Glutamatergic neuron (in vitro differentiated cells): ENCODE results near the gene ELANE. TPM values are rescaled to one million over a fixed set of nuclear protein-coding genes. Genes with fewer than 3 reads are reported as not detected.

ENCODE experiments used
- DNase-seq: peaks from one replicate; pipeline ENCODE4 v3.0.0; 2022
- H3K27ac Mint-ChIP-seq: one replicate; pipeline ENCODE4 v1.8.0; 2020; ENCODE audit warnings: mild to moderate bottlenecking, mixed read lengths, inconsistent platforms; ENCODE audit not compliant: unreplicated experiment
- H3K27me3 Mint-ChIP-seq: one replicate; pipeline ENCODE4 v1.8.0; 2020; ENCODE audit warnings: mild to moderate bottlenecking, moderate library complexity, mixed read lengths, inconsistent platforms; ENCODE audit not compliant: unreplicated experiment
- H3K36me3 Mint-ChIP-seq: one replicate; pipeline ENCODE4 v1.8.0; 2020; ENCODE audit warnings: mild to moderate bottlenecking, mixed read lengths, inconsistent platforms; ENCODE audit not compliant: unreplicated experiment
- H3K4me1 Mint-ChIP-seq: one replicate; pipeline ENCODE4 v1.8.0; 2020; ENCODE audit warnings: mild to moderate bottlenecking, low read depth, mixed read lengths, inconsistent platforms; ENCODE audit not compliant: unreplicated experiment
- H3K4me3 Mint-ChIP-seq: one replicate; pipeline ENCODE4 v1.8.0; 2020; ENCODE audit warnings: mild to moderate bottlenecking, mixed read lengths, inconsistent platforms; ENCODE audit not compliant: unreplicated experiment
- H3K9me3 Mint-ChIP-seq: one replicate; pipeline ENCODE4 v1.8.0; 2020; ENCODE audit warnings: mild to moderate bottlenecking, moderate library complexity, mixed read lengths, inconsistent platforms; ENCODE audit not compliant: unreplicated experiment
- CTCF ChIP-seq: fragments of 200-600 bp; sonication (generic); IDR thresholded peaks from one replicate; pipeline ENCODE4 v1.5.0; 2021; ENCODE audit not compliant: partially characterized antibody, unreplicated experiment
- total RNA-seq: library from RNA; stranded (reverse); fragmentation: NEBNext Ultra II Directional; extraction: Animal tissue kit (Norgen Biotek cat#: 25700); gene quantifications from one replicate; pipeline ENCODE4 v1.2.1, GENCODE V29; 2021; ENCODE audit not compliant: unreplicated experiment

The ELANE gene
- total RNA-seq, 1 donor from 2014 or later = not detected

GRCh38 chr19:872266-872951 is 20.3 kb downstream of the ELANE start:
- Mint-ChIP-seq H3K4me3 (no peak overlapping the region), H3K27me3 (peaks cover 5% of the 10 kb centered on the region), H3K4me1 (peaks cover 4% of the 10 kb centered on the region), H3K36me3 (peaks cover 3% of the 10 kb centered on the region), H3K9me3 (peaks cover 12% of the 10 kb centered on the region), H3K27ac (no peak overlapping the region)
- peak; percentile 73 for DNase-seq
- no peak for TF ChIP-seq CTCF

GRCh38 chr19:873084-873483 is 21.0 kb downstream of the ELANE start:
- no peak for TF ChIP-seq CTCF
- peaks cover 5% of the 10 kb centered on the region for H3K27me3 Mint-ChIP-seq
- H3K27ac Mint-ChIP-seq = no peak overlapping the region
- DNase-seq = peak; percentile 55
- H3K4me3 Mint-ChIP-seq = no peak overlapping the region
- H3K9me3 Mint-ChIP-seq = peaks cover 10% of the 10 kb centered on the region
- H3K36me3 Mint-ChIP-seq = no peaks in the 10 kb centered on the region
- peaks cover 1% of the 10 kb centered on the region for H3K4me1 Mint-ChIP-seq

- TF ChIP-seq CTCF = no peak
- H3K27me3 Mint-ChIP-seq = peaks cover 5% of the 10 kb centered on the region
- H3K9me3 Mint-ChIP-seq = peaks cover 10% of the 10 kb centered on the region
- H3K27ac Mint-ChIP-seq = no peak overlapping the region
- no peak for DNase-seq
- no peaks in the 10 kb centered on the region for H3K36me3 Mint-ChIP-seq
- no peak overlapping the region for H3K4me3 Mint-ChIP-seq
- peaks cover 1% of the 10 kb centered on the region for H3K4me1 Mint-ChIP-seq
Observed at GRCh38 chr19:873561-874041, 21.5 kb downstream of the ELANE start.

GRCh38 chr19:875265-875879 is 23.3 kb downstream of the ELANE start:
- no peak overlapping the region for H3K27ac Mint-ChIP-seq
- peaks cover 5% of the 10 kb centered on the region for H3K9me3 Mint-ChIP-seq
- no peaks in the 10 kb centered on the region for H3K36me3 Mint-ChIP-seq
- peaks cover 6% of the 10 kb centered on the region for H3K27me3 Mint-ChIP-seq
- no peaks in the 10 kb centered on the region for H3K4me1 Mint-ChIP-seq
- DNase-seq = no peak
- TF ChIP-seq CTCF = no peak
- no peak overlapping the region for H3K4me3 Mint-ChIP-seq

GRCh38 chr19:876089-876488 is 24.0 kb downstream of the ELANE start:
- Mint-ChIP-seq H3K36me3 (no peaks in the 10 kb centered on the region), H3K27me3 (peaks cover 5% of the 10 kb centered on the region)
- no peak for TF ChIP-seq CTCF

More at GRCh38 chr19:876089-876488, 24.0 kb downstream of the ELANE start:
- H3K9me3 Mint-ChIP-seq = peaks cover 5% of the 10 kb centered on the region
- no peak for DNase-seq
- no peaks in the 10 kb centered on the region for H3K4me1 Mint-ChIP-seq
- no peak overlapping the region for H3K4me3 Mint-ChIP-seq
- H3K27ac Mint-ChIP-seq = no peak overlapping the region
